HG03108 (cell line): Measurements from ENCODE around the gene TNFRSF1A.
"Not testable (repeated sequence)": the region's sequence is repeated elsewhere in the genome, so short reads cannot be mapped to it uniquely, and the experiment has no call there.

ENCODE experiments used
- ATAC-seq: cut with Tn5 transposase; IDR thresholded peaks from one replicate; pipeline ENCODE4 v1.9.1; 2021; ENCODE audit warnings: moderate library complexity; ENCODE audit not compliant: unreplicated experiment

Gene TNFRSF1A

DNA sequence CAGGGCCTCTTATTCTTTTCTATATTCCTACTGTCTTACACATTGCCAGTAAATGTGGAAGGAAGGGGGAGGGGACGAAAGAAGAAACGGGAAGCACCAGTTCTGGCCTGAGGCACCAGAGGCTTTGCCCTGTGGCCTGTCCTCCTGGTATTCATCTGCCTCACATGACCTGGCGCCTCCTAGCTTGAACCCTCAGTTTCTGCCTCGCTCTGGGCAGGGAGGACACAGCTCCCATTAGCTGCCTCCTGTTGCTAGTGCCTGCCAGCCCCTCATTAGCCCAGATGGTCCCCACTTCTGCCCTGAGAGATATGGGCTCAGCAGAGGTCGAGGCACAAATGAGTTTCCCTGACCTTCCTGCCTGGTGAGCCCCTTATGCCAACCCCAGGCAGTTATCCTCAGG lies 34.3 kb downstream of the TNFRSF1A start:
- ATAC-seq, result no peak

- no peak for ATAC-seq
These were observed 35.2 kb downstream of the TNFRSF1A start for GRCh38 chr12:6306599-6307220.

- ATAC-seq, result no peak
These were observed 35.7 kb downstream of the TNFRSF1A start for GRCh38 chr12:6306151-6306550.

GRCh38 chr12:6303071-6303470 lies 38.8 kb downstream of the TNFRSF1A start:
- no peak for ATAC-seq

- ATAC-seq, result no peak
These were observed 39.3 kb downstream of the TNFRSF1A start for GRCh38 chr12:6302621-6303020.

- ATAC-seq, result no peak
These were observed 40.2 kb downstream of the TNFRSF1A start for GRCh38 chr12:6301721-6302120.

DNA sequence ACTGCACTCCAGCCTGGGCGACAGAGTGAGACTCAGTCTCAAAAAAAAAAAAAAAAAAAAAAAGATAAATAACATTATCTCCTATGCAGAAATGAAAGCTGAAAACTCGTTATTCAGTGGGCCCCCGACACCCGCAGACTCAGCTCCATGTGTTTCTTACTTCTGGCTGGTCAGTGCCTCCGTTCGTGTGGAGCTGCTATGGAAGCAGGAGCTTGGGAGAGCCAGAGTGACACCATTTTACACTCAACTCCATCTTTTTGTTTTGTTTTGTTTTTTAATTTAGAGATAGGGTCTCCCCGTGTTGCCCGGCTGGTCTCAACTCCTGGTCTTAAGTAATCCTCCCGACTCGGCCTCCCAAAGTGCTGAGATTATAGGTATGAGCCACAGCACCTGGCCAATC lies 44.7 kb downstream of the TNFRSF1A start:
- ATAC-seq, result no peak

DNA sequence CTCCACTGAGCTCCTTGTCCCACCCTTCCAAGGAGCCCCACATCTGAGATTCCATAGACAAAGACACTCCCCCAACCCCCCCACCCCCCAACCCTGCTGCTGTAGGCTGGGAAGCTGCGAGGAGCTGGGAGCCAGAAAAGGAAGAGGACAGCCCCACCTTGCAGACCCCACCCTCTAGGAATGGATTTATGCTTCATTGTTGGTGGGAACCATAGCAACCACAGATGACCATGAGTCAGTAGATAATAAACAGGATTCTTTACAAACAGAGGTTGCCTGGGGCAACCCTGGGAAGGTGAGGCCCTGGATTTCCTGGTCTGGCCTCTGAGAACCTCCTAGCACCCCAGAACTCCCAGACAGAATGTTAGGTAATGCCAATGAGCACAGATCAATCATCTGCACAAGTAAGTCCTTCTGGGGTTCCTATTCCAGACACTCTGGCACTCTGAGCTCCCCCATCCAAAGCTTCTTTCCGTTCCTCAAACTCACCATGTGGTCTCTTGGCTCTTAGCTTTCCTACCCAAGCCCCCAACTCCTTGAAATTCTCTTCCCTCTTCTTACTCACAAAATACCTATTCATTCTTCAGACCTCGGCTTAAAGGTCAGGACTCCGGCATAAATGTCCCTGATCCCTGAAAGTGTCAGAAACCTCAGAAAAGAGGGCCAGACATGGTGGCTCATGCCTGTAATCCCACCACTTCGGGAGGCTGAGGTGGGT lies 46.6 kb downstream of the TNFRSF1A start:
- no peak for ATAC-seq

DNA sequence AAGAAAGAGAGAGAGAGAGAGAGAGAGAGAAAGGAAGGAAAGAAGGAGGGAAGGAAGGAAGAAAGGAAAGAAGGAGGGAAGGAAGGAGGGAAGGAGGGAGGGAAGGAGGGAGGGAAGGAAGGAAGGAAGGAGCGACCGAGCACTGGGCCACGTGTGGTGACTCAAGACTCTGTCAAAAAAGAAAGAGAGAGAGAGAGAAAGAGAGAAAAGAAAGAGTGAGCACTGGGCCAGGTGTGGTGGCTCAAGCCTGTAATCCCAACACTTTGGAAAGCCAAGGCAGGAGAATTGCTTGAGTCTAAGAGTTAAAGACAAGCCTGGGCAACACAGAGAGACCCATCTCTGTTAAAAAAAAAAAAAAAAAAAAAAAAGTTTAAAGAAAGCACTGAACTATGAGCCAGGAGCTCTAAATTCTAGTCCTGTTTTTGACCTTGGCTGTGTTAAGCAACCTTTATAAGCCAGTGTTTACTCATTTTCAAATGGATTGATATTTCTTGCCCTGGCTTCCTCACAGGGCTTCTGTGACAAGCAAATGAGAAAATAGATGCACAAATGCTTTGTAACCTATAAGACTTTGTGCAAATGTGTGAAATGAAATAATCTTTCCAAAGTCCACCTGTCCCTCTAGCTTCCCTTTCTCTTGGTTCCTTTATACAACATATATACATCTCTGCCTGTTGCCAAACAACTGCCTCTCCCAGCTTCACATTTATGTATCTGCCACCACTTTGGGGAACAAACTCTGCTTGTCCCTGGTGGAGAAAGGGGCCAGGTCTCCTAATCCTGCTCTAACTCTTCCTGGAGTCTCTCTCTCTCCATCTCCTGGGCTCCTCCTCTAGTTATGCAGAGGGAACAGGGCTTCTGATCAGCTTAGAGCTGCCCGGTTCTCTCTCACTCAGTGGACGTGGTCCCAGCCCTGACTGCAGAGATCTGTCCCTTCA lies 47.5 kb downstream of the TNFRSF1A start:
- no peak for ATAC-seq

- ATAC-seq, result no peak
These were observed 49.3 kb downstream of the TNFRSF1A start for GRCh38 chr12:6292606-6293005.

DNA sequence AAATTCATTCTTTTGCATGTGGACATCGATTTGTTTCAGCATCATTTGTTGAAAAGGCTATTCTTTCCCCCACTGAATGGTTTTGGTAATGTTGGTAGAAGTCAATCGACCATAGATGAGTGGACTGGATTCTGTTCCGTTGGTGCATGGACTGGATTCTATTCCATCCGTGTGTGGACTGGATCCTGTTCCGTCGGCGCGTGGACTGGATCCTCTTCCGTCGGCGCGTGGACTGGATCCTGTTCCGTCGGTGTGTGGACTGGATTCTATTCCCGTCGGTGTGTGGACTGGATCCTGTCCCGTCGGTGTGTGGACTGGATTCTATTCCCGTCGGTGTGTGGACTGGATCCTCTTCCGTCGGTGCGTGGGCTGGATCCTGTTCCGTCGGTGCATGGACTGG lies 52.0 kb downstream of the TNFRSF1A start:
- not testable (repeated sequence) for ATAC-seq

DNA sequence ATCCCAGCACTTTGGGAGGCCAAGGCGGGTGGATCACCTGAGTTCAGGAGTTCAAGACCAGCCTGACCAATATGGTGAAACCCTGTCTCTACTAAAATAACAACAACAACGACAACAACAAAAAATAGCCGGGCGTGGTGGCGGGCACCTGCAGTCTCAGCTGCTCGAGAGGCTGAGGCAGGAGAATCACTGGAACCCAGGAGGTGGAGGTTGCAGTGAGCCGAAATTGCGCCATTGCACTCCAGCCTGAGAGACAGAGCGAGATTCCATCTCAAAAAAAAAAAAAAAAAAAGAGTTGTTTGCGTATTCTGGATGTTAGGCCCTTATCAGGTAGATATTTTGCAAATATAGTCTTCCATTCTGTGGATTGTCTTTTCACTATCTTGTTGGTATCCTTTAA lies 52.8 kb downstream of the TNFRSF1A start:
- not testable (repeated sequence) for ATAC-seq

DNA sequence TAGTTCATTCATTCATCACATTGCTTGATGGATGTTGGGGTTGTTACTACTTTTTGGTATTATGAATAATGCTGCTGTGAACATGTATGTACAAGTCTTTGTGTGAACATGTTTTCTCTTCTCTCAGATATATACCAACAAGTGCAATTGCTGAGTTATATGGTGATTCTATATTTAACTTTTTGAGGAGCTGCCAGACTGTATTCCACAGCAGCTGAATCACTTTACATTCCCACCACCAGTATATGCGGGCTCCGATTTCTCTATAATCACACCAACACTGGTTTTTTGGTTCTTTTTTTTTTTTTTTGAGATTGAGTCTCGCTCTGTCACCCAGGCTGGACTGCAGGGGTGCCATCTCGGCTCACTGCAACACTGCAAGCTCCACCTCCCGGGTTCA lies 53.6 kb downstream of the TNFRSF1A start:
- no peak for ATAC-seq

GRCh38 chr12:6285532-6286306 lies 56.2 kb downstream of the TNFRSF1A start:
- ATAC-seq, result no peak

DNA sequence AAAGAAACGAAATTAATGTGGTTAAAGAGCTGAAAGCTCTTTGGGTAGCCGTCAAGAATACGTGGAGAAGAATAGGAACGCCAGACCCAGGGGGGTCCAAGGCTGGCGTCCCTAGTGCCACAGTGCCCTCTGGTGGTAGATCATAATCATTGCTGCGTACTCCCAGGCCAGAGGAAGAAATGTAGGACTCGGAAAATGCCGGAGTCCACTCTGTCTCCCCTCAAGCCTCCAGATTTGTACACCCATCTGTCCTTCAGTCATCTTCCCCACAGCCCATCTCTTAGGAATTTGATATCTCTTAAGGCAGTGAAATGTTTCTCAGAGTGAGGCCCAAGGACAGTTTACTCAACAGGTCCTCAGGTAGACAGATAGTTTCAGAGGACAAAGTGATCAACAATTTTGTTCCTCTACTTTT lies 56.8 kb downstream of the TNFRSF1A start:
- no peak for ATAC-seq

DNA sequence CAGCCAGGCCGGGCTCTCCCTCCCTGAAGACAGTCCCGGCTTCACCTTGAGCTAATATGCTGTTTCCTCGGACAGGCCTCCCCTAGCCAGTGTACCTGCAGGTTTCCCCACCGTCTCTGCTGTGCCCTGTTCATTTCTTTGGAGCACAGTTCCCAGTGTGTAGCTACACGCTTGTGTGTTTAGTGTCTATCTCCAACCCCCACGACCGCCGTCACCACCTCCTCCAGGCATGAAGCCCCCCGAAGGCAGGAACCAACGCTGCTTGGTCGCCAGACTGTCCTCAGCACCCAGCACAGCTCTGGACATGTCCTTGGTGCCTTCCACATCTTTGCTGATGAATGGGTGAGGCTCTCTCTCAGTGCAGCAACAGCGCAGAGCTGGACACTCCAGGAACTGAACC lies 57.6 kb downstream of the TNFRSF1A start:
- no peak for ATAC-seq

- ATAC-seq, result no peak
These were observed 59.4 kb downstream of the TNFRSF1A start for GRCh38 chr12:6282453-6282840.

- no peak for ATAC-seq
These were observed 60.6 kb downstream of the TNFRSF1A start for GRCh38 chr12:6281081-6281809.

GRCh38 chr12:6280672-6281071 lies 61.2 kb downstream of the TNFRSF1A start:
- no peak for ATAC-seq

DNA sequence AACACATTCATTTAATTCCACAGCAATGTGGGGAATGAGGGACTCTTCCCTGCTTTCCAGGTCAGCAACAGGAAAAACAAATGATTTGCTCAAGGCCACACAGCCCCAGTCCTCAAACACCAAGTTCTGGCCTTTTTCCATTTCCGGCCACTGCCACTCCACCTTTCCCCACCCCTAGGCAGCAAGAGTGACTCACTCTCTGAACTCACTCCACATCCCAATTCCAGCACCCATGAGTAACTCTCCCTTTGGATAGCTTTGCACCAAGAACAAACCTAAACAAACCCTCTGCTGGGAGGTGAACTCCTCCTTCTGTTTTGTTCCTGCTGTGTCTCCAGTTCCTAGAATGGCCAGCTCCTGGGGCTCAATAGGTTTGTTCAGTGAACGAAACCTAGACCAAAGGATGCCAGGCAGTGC lies 61.8 kb downstream of the TNFRSF1A start:
- ATAC-seq, result no peak
